ENCODE results near the gene TENT4B.

The TENT4B gene

DNA sequence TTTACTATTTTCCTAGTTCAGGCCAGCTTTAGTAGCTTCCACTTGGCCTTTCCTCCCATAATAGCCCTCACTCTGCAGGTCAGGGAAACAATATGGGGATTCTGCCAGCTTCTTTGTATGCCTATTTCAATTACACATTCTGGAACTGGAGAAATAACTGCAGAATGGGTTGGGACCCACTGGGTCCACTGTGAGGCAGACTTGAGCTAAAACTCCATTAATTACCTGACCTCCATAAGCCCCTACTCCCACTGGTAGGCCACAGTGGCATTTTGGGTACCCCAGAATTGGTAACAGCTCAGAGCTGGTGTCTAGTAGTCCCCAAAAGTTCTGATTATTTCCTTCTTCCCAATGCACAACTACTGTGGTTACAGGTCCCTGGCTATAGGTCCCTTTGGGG, 16.7 kb upstream of the TENT4B start:
- Histone ChIP-seq H3K9me2 (replicated peaks; ENCODE audit: control insufficient read depth, low read length) (no peaks in the 10 kb centered on the region), H3K4me2 (ENCODE audit: low read length) (no peak overlapping the region), H3K4me3 (ENCODE audit: low read length) (no peak overlapping the region), H3K27ac (ENCODE audit: low read depth, low read length) (no peak overlapping the region), H3K9me3 (ENCODE audit: control insufficient read depth, insufficient read depth, low read length) (no peaks in the 10 kb centered on the region), H4K20me1 (ENCODE audit: control insufficient read depth, insufficient read depth, low read depth, low read length) (no peaks in the 10 kb centered on the region), H3K27me3 (ENCODE audit: control insufficient read depth, low read length) (peaks cover 6% of the 10 kb centered on the region; the same call in 1 of the 2 replicates), H3K4me1 (ENCODE audit: control insufficient read depth, low read length) (no peaks in the 10 kb centered on the region), H3F3A (ENCODE audit: control insufficient read depth, insufficient read depth) (no peaks in the 10 kb centered on the region), H3K79me2 (ENCODE audit: control insufficient read depth, low read length) (no peaks in the 10 kb centered on the region), H3K36me3 (ENCODE audit: control insufficient read depth, low read length) (no peaks in the 10 kb centered on the region)
- no peak for TF ChIP-seq EZH2phosphoT487 (IDR thresholded peaks at IDR 0.05; ENCODE audit: borderline replicate concordance, low read length)
- TF ChIP-seq, protein P1, sequence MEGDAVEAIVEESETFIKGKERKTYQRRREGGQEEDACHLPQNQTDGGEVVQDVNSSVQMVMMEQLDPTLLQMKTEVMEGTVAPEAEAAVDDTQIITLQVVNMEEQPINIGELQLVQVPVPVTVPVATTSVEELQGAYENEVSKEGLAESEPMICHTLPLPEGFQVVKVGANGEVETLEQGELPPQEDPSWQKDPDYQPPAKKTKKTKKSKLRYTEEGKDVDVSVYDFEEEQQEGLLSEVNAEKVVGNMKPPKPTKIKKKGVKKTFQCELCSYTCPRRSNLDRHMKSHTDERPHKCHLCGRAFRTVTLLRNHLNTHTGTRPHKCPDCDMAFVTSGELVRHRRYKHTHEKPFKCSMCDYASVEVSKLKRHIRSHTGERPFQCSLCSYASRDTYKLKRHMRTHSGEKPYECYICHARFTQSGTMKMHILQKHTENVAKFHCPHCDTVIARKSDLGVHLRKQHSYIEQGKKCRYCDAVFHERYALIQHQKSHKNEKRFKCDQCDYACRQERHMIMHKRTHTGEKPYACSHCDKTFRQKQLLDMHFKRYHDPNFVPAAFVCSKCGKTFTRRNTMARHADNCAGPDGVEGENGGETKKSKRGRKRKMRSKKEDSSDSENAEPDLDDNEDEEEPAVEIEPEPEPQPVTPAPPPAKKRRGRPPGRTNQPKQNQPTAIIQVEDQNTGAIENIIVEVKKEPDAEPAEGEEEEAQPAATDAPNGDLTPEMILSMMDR (IDR thresholded peaks at IDR 0.05; ENCODE audit: low read depth, low read length, poor library complexity, severe bottlenecking): peak; percentile 26

DNA sequence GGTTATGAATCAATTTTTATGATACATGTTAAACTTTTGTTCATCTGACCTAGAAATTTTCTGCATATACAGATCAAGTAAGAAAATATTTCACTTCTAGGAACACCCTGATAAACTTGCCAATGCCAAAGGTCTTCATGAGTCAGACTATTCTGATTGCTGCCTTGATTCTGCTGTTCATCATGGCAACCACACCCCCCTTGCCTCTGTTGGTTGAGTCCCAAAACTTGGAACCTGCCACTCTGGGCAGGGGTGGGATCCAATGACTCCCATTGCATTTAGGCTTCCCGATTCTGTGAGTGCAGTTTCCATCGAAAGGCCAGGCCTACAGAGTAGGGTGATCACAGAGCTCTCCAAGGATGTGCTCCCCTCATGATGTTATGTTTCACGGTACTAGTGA, 15.8 kb upstream of the TENT4B start:
- no peak overlapping the region for H3K27ac ChIP-seq (ENCODE audit: low read depth, low read length)
- no peaks in the 10 kb centered on the region for H3K36me3 ChIP-seq (ENCODE audit: control insufficient read depth, low read length)
- H3K27me3 ChIP-seq (ENCODE audit: control insufficient read depth, low read length): peaks cover 2% of the 10 kb centered on the region; the same call in 1 of the 2 replicates
- no peaks in the 10 kb centered on the region for H3F3A ChIP-seq (ENCODE audit: control insufficient read depth, insufficient read depth)
- H3K9me2 ChIP-seq (replicated peaks; ENCODE audit: control insufficient read depth, low read length): no peaks in the 10 kb centered on the region
- no peaks in the 10 kb centered on the region for H3K9me3 ChIP-seq (ENCODE audit: control insufficient read depth, insufficient read depth, low read length)
- H3K79me2 ChIP-seq (ENCODE audit: control insufficient read depth, low read length): no peaks in the 10 kb centered on the region
- H3K4me3 ChIP-seq (ENCODE audit: low read length): no peak overlapping the region
- H3K4me1 ChIP-seq (ENCODE audit: control insufficient read depth, low read length): no peaks in the 10 kb centered on the region
- H4K20me1 ChIP-seq (ENCODE audit: control insufficient read depth, insufficient read depth, low read depth, low read length): no peaks in the 10 kb centered on the region
- TF ChIP-seq, protein P1 (IDR thresholded peaks at IDR 0.05; ENCODE audit: low read depth, low read length, poor library complexity, severe bottlenecking): no peak
- TF ChIP-seq EZH2phosphoT487 (IDR thresholded peaks at IDR 0.05; ENCODE audit: borderline replicate concordance, low read length): no peak
- H3K4me2 ChIP-seq (ENCODE audit: low read length): no peak overlapping the region

DNA sequence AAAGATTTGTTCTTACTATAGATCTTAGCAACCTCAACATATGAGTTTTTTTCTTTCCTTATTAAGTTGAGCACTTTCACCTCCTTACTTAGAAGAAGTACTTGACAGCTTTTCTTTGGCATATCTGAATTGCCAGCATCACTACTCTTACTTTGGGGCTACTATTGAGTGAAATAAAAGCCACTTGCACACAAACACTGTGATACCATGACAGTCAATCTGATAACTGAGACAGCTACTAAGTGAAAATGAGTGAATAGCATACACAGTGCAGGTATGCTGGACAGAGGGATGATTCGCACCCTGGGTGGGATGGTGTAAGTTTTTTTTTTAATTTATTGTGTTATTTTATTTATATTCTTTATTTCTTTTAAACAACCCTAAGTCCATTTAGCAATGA, 13.5 kb upstream of the TENT4B start:
- Histone ChIP-seq H3K4me3 (ENCODE audit: low read length) (no peak overlapping the region), H4K20me1 (ENCODE audit: control insufficient read depth, insufficient read depth, low read depth, low read length) (no peaks in the 10 kb centered on the region), H3F3A (ENCODE audit: control insufficient read depth, insufficient read depth) (no peaks in the 10 kb centered on the region), H3K27ac (ENCODE audit: low read depth, low read length) (no peak overlapping the region), H3K79me2 (ENCODE audit: control insufficient read depth, low read length) (no peaks in the 10 kb centered on the region), H3K4me1 (ENCODE audit: control insufficient read depth, low read length) (no peaks in the 10 kb centered on the region), H3K27me3 (ENCODE audit: control insufficient read depth, low read length) (peaks cover 2% of the 10 kb centered on the region; the same call in 1 of the 2 replicates), H3K36me3 (ENCODE audit: control insufficient read depth, low read length) (no peaks in the 10 kb centered on the region), H3K4me2 (ENCODE audit: low read length) (no peak overlapping the region), H3K9me2 (replicated peaks; ENCODE audit: control insufficient read depth, low read length) (no peaks in the 10 kb centered on the region), H3K9me3 (ENCODE audit: control insufficient read depth, insufficient read depth, low read length) (no peaks in the 10 kb centered on the region)
- TF ChIP-seq, protein P1 (IDR thresholded peaks at IDR 0.05; ENCODE audit: low read depth, low read length, poor library complexity, severe bottlenecking): no peak
- TF ChIP-seq EZH2phosphoT487 (IDR thresholded peaks at IDR 0.05; ENCODE audit: borderline replicate concordance, low read length): no peak
